PC-3 (cell line): ENCODE results near the gene GIT2. TPM values are rescaled to one million over a fixed set of nuclear protein-coding genes. Genes with fewer than 3 reads are reported as not detected.

Experiments
- ATAC-seq: fragments of 200-7000 bp; cut with Tn5 transposase; 2 replicates; pipeline ENCODE4 v1.9.1; 2020; ENCODE audit warnings: mild to moderate bottlenecking, moderate library complexity
- BruUV-seq: library from RNA; stranded (reverse); fragments of 400-500 nt; replicated peaks from 2 replicates; lab custom pipeline; 2021; lab: Mats Ljungman, UMichigan
- CTCF ChIA-PET: fragments of 300-600 bp; sonication (Branson Sonifier 250); formaldehyde crosslinking; loops from one replicate; lab custom pipeline; 2022; ENCODE audit warnings: antibody characterized with exemption; lab: Charles Lee
- POLR2A ChIA-PET: fragments of 300-600 bp; sonication (Branson Sonifier 250); formaldehyde crosslinking; loops from one replicate; lab custom pipeline; 2022; ENCODE audit warnings: antibody characterized with exemption; ENCODE audit not compliant: unreplicated experiment; lab: Charles Lee
- DNase-seq: peaks from one replicate; pipeline ENCODE4 v3.0.0-alpha.2; 2015
- H2AFZ ChIP-seq: fragments of 300-600 bp; sonication (generic); 2 replicates; pipeline ENCODE4 v1.6.0; 2016; ENCODE audit warnings: antibody characterized with exemption, low read length
- H3F3A ChIP-seq: fragments of 300-600 bp; sonication (generic); one replicate; pipeline ENCODE4 v1.6.0; 2017; ENCODE audit warnings: antibody characterized with exemption, low read length, control low read depth, mild to moderate bottlenecking; ENCODE audit not compliant: unreplicated experiment
- H3K27ac ChIP-seq: fragments of 300-600 bp; sonication (generic); 2 replicates; pipeline ENCODE4 v1.5.1; 2016; ENCODE audit warnings: mild to moderate bottlenecking, low read length
- H3K27me3 ChIP-seq: fragments of 300-600 bp; sonication (generic); 2 replicates; pipeline ENCODE4 v1.6.1; 2016; ENCODE audit warnings: low read length, mixed read lengths
- H3K36me3 ChIP-seq: fragments of 300-600 bp; sonication (generic); 2 replicates; pipeline ENCODE4 v1.6.1; 2016; ENCODE audit warnings: low read depth, mixed run types, low read length, mixed read lengths
- H3K4me1 ChIP-seq: fragments of 300-600 bp; sonication (generic); 2 replicates; pipeline ENCODE4 v1.5.1; 2016; ENCODE audit warnings: low read length; ENCODE audit not compliant: insufficient read depth
- H3K4me2 ChIP-seq: fragments of 300-600 bp; sonication (generic); 2 replicates; pipeline ENCODE4 v1.6.0; 2016; ENCODE audit warnings: low read length
- H3K4me3 ChIP-seq: fragments of 300-600 bp; sonication (generic); 2 replicates; pipeline ENCODE4 v1.5.1; 2016; ENCODE audit warnings: mild to moderate bottlenecking, low read length, mixed read lengths
- H3K79me2 ChIP-seq: fragments of 300-600 bp; sonication (generic); 2 replicates; pipeline ENCODE4 v1.6.1; 2017; ENCODE audit warnings: low read length, mixed read lengths
- H3K9ac ChIP-seq: fragments of 300-600 bp; sonication (generic); 2 replicates; pipeline ENCODE4 v1.6.0; 2016; ENCODE audit warnings: mild to moderate bottlenecking, low read length
- H3K9me2 ChIP-seq: fragments of 300-600 bp; sonication (generic); replicated peaks from 2 replicates; pipeline ENCODE4 v1.6.1; 2016; ENCODE audit warnings: mixed run types, low read length, mixed read lengths
- H3K9me3 ChIP-seq: fragments of 300-600 bp; sonication (generic); 2 replicates; pipeline ENCODE4 v1.6.1; 2016; ENCODE audit warnings: low read length, mixed read lengths
- H4K20me1 ChIP-seq: fragments of 300-600 bp; sonication (generic); 2 replicates; pipeline ENCODE4 v1.6.1; 2016; ENCODE audit warnings: low read length, mixed read lengths
- EZH2 ChIP-seq: fragments of 300-600 bp; sonication (generic); IDR thresholded peaks from one replicate; pipeline ENCODE4 v1.6.1; 2017; ENCODE audit warnings: antibody characterized with exemption, mild to moderate bottlenecking, low read length; ENCODE audit not compliant: unreplicated experiment
- EZH2phosphoT487 ChIP-seq: fragments of 300-600 bp; sonication (generic); IDR thresholded peaks from 2 replicates; pipeline ENCODE4 v1.6.1; 2018; ENCODE audit warnings: mild to moderate bottlenecking, antibody characterized with exemption, low read length, borderline replicate concordance
- intact Hi-C: fragments of 100-400 bp; cut with micrococcal nuclease; formaldehyde crosslinking; loops from 2 replicates; pipeline ENCODE4 v1.9.0; 2023
- total RNA-seq: library from RNA; depleted of rRNA; stranded (reverse); fragments of >200 nt; gene quantifications from 2 replicates; pipeline ENCODE4 v1.2.3, GENCODE V29; 2014
- TF ChIP-seq, protein P1 (sequence below): fragments of 300-600 bp; sonication (generic); conservative IDR thresholded peaks from 2 replicates; pipeline ENCODE4 v1.5.1; 2017; ENCODE audit warnings: antibody characterized with exemption, low read depth, mild to moderate bottlenecking, low read length

GIT2 gene
- total RNA-seq, 1 experiment from 2014 or later = 26.8 TPM

DNA sequence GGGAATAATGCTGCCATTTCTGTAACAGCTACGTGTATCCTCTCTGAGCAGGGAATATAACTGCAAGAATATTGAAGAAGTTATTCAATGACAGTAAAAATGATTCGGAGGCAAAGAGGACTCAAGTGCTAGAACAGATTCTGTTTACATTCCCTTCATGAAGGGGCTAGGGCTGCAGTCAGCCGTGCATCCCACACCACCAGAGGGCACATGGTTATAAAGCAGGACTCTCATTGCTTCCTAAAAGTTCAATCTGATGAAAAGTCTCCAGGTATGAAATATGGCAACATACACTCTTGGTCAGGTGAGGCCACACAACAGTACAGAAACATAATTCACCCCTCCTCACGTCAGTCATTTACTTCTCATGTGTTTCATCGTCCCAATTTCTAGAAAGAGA, 62.1 kb downstream of the GIT2 start:
- intact Hi-C loops = loop anchor here (10.0 kb wide), 1 partner anchor 101 kb away; no protein-coding TSS in a partner anchor
- Histone ChIP-seq H3K9me3 (no peaks in the 10 kb centered on the region), H3K4me3 (no peak overlapping the region), H3F3A (no peaks in the 10 kb centered on the region), H2AFZ (no peak overlapping the region), H3K27me3 (no peaks in the 10 kb centered on the region), H3K9ac (no peak overlapping the region), H3K9me2 (no peaks in the 10 kb centered on the region), H4K20me1 (no peaks in the 10 kb centered on the region), H3K36me3 (peaks cover 34% of the 10 kb centered on the region), H3K79me2 (no peaks in the 10 kb centered on the region), H3K4me2 (no peak overlapping the region), H3K4me1 (no peaks in the 10 kb centered on the region), H3K27ac (no peak overlapping the region)
- no TSS peak for BruUV-seq
- POLR2A ChIA-PET = no interaction called here
- CTCF ChIA-PET = no interaction called here
- TF ChIP-seq EZH2 (no peak), EZH2phosphoT487 (no peak)
- TF ChIP-seq, protein P1, sequence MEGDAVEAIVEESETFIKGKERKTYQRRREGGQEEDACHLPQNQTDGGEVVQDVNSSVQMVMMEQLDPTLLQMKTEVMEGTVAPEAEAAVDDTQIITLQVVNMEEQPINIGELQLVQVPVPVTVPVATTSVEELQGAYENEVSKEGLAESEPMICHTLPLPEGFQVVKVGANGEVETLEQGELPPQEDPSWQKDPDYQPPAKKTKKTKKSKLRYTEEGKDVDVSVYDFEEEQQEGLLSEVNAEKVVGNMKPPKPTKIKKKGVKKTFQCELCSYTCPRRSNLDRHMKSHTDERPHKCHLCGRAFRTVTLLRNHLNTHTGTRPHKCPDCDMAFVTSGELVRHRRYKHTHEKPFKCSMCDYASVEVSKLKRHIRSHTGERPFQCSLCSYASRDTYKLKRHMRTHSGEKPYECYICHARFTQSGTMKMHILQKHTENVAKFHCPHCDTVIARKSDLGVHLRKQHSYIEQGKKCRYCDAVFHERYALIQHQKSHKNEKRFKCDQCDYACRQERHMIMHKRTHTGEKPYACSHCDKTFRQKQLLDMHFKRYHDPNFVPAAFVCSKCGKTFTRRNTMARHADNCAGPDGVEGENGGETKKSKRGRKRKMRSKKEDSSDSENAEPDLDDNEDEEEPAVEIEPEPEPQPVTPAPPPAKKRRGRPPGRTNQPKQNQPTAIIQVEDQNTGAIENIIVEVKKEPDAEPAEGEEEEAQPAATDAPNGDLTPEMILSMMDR = peak; percentile 71
- ATAC-seq (peak; percentile 74), DNase-seq (peak; percentile 38)

DNA sequence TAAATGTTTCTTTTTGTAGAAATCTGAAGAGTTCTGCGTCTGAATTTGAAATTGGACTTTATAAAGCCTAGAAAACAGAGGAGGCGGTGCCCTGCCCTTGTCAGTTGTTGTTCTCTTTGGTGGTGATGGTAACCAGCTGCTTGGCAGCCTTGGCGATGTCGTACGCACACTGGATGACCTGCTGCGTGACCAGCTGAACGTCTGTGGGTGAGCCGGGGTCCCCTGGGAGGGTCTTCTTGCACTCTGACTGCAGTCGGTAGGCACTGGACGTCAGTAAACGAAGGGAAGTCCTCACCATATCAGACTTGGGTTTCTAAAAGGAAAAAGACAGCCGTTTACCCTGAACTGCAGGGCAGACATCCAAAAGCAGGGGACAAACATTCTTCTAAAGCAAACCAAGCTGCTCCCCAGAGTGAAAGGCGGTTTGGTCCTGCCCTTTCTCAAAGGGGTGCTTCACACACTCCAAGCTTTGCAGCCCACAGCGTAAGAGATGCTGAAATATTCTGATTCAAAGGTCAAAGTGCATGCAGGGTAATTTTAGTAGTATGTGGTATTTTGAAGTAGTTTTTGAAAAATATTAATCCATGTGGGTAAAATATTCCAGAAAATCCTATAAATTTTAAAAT, 63.2 kb downstream of the GIT2 start:
- Histone ChIP-seq H2AFZ (no peak overlapping the region), H3K9ac (no peak overlapping the region), H3K4me1 (no peaks in the 10 kb centered on the region), H3K27me3 (no peaks in the 10 kb centered on the region), H3K27ac (no peak overlapping the region), H3K9me2 (no peaks in the 10 kb centered on the region), H3K4me2 (no peak overlapping the region), H4K20me1 (no peaks in the 10 kb centered on the region), H3F3A (no peaks in the 10 kb centered on the region), H3K79me2 (no peaks in the 10 kb centered on the region), H3K36me3 (peaks cover 24% of the 10 kb centered on the region), H3K9me3 (no peaks in the 10 kb centered on the region), H3K4me3 (no peak overlapping the region)
- no peak for DNase-seq
- ChIA-PET POLR2A (no interaction called here), CTCF (no interaction called here)
- intact Hi-C loops = loop anchor here (10.0 kb wide), 1 partner anchor 102 kb away; no protein-coding TSS in a partner anchor
- TF ChIP-seq, protein P1 = no peak
- no peak for TF ChIP-seq EZH2phosphoT487
- BruUV-seq = no TSS peak
- ATAC-seq = no peak

DNA sequence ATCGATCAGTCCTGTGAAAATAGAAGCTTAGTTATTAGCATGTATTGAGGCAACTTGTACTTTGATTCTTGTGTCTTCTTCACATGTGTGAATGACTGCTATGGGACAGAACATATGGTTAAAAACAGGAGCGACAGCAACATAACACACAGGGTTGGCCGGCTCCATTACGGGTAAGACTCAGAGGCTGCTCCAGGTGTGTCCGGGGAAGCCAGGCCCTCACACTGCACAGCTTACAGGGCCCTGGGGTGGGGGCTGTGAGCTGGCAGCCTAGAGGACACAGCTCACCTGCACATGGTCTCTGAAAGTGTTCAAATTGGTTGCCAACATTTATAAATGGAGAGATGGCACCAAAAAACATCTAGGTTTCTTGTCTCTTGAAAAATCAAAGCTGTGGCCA, 65.0 kb downstream of the GIT2 start:
- ChIA-PET POLR2A (no interaction called here), CTCF (no interaction called here)
- Histone ChIP-seq H3K4me3 (no peak overlapping the region), H3F3A (no peaks in the 10 kb centered on the region), H4K20me1 (no peaks in the 10 kb centered on the region), H3K9me3 (no peaks in the 10 kb centered on the region), H3K4me2 (no peak overlapping the region), H3K79me2 (no peaks in the 10 kb centered on the region), H3K4me1 (no peaks in the 10 kb centered on the region), H3K9me2 (no peaks in the 10 kb centered on the region), H2AFZ (no peak overlapping the region), H3K9ac (no peak overlapping the region), H3K36me3 (peaks cover 18% of the 10 kb centered on the region), H3K27me3 (no peaks in the 10 kb centered on the region), H3K27ac (no peak overlapping the region)
- ATAC-seq (no peak), DNase-seq (no peak)
- intact Hi-C loops = loop anchor here (10.0 kb wide), 1 partner anchor 104 kb away; no protein-coding TSS in a partner anchor
- TF ChIP-seq EZH2phosphoT487 (no peak), EZH2 (no peak)
- TF ChIP-seq, protein P1 = no peak
- BruUV-seq = no TSS peak
